GM18507 (cell line): ENCODE data around the gene WDCP.

Experiments used
- DNase-seq: peaks from one replicate; pipeline ENCODE4 v3.0.0; 2011; ENCODE audit warnings: low read depth; ENCODE audit not compliant: insufficient read length; ENCODE audit errors: extremely low spot score
- FAIRE-seq: peaks from 2 replicates; lab custom pipeline; 2011; peaks lifted over from hg19 to GRCh38; lab: Jason Lieb, UNC

The WDCP gene

DNA sequence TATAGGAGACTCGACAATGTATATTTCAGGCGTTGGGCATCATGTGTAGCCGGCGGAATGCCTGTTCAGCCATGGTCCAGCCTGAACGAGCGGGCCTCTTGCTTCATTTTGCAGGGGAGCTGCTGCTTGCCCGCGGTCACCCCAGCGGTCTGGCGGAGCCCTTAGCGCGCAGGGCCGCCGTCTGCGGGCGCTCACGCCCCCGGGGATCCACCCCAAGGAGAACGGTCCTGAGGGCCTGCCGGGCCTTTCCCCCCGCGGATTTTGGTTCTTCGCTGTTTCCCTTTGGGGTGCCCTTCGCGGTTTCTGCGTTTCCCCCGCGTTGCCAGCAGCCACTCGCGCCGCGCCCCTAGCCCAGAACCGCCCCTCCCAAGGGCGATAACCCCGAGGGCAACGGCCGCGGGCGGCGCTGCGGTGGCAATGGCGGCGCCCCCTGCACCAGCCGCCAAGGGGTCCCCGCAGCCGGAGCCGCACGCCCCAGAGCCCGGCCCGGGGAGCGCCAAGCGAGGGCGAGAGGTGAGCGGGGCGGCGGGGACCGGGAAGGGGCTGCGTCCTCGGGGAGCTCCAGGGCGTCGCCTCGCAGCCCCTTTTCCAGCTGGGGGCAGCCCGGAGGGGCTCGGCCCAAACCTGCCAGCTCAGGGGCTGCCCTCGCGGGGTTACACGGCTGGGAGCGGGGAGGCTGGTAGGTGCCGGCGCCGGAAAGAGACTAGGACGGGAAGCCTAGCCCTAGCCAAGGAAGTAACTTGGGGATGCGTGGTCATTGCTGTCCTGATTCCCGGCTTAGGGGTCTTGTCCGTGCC is 37.3 kb downstream of the WDCP start, which contains the start of gene MFSD2B:
TSS of gene MFSD2B (plus strand) at position 406 of the 797 bp plus-strand sequence. CDS start at position 418, 12 bp downstream.
- FAIRE-seq: no peak
- no peak for DNase-seq

DNA sequence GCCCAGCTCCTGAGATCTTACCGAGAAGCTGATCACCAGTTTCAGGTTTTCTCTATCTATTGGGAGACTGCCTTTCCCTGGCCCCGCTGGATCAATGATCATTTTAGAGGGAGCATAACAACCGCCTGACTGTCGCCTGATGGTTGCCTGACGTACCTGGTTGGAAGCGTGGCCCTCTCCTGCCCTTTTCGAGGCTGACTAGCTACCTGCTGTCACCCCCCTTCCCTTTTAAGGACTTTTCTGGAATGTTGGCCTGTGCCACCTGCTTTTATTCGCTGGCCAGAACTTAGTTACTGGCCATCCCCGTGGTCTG is 37.9 kb downstream of the WDCP start:
- no peak for DNase-seq
- FAIRE-seq: no peak

DNA sequence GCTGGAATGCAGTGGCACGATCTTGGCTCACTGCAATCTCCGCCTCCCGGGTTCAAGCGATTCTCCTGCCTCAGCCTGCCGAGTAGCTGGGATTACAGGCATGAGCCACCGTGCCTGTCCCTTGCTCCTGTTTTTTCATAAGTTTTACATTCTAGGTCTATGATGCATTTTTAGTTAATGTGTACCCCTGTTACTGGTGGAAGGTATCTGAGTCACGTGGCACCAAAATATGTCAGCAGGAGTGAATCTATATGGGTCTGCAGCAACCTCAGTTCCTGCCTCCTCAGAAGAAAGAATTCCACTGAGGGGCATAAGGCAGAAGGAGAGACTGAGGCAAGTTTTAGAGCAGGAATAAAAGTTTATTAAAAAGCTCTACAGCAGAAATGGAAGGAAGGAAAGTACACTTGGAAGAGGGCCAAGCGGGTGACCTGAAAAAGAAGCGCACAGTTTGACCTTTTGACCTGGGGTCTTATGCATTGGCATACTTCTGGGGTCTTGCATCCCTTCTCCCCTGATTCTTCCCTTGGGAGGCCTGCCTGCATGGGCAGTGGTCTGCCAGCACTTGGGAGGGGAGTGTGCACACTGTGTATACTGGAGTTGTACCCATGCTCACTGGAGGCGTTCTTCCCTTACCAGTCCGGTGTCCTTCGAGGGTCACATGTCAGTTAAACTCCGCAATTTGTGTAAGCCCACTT is 38.4 kb downstream of the WDCP start:
- FAIRE-seq (no peak), DNase-seq (no peak)

DNA sequence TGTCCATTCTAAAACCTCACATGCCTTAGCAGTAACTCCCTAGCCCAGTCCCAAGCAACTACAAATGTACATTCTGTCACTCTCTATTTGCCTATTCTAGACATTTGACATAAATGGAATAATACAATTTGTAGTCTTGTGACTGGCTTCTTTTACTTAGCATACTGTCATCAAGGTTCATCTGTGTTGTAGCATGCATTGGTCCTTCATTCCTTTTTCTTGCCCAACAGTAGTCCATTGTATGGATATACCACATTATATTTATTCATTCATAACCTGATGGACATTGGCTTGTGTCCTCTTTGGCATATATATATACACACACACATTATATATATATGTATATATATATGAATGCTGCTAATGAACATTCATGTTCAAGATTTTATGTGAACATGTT is 39.5 kb downstream of the WDCP start:
- DNase-seq: no peak
- FAIRE-seq: no peak

DNA sequence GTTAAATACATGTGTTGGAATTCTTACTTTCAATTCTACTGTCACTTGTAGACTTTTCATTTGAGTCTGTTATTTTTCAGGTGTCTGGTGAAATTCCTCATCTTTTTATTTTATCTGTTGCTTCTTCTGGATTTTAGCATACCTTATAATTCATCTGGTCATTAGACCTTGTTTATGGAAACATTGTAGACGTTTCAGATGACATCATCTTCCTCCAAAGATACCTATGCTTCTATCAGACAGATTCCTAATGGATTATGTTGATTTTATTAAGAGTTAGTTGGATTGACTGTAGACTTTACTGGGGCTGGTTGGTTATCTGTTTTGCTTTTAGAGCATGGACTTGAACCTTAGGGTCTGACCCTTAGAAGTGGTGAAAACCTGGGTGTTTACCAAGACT is 52.6 kb downstream of the WDCP start:
- no peak for DNase-seq

DNA sequence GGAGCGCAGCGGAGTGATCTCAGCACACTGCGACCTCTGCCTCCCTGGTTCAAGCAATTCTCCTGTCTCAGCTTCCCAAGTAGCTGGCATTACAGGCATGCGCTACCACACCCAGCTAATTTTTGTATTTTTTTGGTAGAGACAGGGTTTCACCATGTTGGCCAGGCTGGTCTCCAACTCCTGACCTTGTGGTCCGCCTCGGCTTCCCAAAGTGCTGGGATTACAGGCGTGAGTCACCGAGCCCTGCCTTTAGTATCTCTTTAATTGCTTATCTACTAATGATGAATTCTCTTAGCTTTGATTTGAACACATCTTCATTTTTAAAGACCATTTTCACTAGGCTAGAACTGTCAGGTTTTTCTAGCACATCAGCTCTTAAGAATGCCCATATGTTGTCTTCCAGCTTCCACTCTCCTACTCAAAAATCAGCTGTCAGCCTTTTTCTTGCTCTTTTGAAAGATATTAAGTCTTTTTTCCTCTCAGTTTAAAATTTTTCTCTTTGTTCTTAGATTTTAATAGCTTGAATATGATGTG is 53.4 kb downstream of the WDCP start:
- DNase-seq: no peak
- FAIRE-seq: no peak

More for the DNA sequence above, 52.6 kb downstream of the WDCP start:
- no peak for FAIRE-seq

DNA sequence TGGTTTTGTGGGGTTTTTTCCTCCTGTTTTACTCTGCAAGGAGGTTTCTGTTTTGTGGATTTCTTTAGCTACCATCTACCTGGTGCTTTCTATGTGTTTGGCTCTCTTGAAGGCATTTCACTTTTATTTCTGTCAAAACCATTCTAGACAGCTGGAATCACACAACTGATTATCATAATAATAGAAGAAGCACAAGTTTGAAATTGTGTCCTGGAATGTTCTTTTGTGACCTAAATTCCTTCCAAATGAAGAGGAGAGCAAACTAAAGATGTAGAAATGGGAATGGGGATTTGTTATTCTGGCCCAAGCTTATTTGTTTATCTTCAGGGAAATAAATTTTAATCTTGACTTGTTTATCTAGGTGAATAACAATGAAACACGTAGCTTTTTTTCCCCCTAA is 54.3 kb downstream of the WDCP start:
- FAIRE-seq (no peak), DNase-seq (no peak)

DNA sequence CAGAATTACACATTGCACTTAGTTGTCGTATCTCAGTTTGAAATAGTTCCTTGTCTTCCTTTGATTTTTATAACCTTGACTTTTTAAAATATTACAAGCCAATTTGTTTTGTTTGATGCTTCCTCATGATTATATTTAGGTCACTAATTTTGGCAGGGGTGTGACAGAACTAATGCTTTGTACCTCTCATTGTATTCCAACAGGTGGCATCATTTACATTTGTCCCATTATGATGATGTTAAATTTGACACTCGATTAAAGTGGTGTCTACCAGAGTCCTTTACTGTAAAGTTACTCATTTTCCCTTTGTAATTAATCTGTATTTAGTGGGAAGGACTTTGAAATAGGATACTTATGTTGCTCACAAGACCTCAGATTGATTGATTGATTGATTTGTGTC is 58.8 kb downstream of the WDCP start:
- FAIRE-seq (peak; percentile 60), DNase-seq (no peak)
